ENCODE results near the gene NPTX1.

NPTX1 gene

DNA sequence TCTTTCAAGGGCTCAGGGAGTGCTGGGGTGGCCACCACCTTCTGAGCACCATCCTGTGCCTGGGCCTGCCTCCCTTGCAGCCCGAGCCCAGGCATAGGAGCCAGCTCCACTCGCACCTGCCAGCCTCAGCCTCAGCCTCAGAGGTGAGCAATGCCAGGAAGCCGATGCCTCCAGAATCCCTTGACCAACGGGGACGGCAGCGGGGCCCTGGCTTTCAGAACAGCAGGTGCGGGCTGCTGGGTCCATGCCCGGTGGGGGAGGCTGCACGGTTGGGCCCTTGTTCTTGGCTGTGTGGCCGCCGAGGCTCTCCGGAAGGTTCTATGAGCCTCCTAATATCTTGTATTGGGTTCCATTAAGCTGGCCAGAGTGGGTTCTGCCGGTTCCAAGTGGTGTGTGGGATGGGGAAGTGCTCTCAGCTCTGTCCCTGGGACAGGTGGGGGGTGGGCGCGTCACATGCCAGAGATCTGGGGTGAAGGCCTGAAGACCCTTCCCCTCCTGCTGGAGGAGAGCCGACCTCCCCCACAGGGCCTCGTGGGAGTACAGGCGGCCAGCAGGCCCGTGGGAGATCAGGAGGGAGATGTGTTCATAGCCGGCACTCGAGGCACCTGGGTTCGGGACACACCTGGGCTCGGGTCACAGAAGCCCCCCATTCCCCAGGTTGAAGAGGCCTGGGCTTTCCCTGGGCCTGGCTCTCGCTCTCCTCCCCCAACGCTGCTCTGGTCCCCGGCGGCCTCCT, 27.0 kb downstream of the NPTX1 start:
- Histone ChIP-seq H3K23ac (ENCODE audit: low read length in 2 of 2) (no peak overlapping the region), H2BK120ac (ENCODE audit: low read depth, low read length) (no peak overlapping the region), H2AK5ac (ENCODE audit: low read length, severe bottlenecking) (no peak overlapping the region), H3K36me3 (ENCODE audit: control insufficient read depth in 1 of 2, insufficient read depth in 2 of 2, low read depth in 1 of 2, low read length in 2 of 2) (no peaks in the 10 kb centered on the region), H4K8ac (ENCODE audit: low read length) (no peak overlapping the region), H3K4me1 (ENCODE audit: control insufficient read depth, insufficient read depth, low read depth, low read length) (peaks cover 15% of the 10 kb centered on the region), H3K4me2 (ENCODE audit: low read length, poor library complexity, severe bottlenecking) (no peak overlapping the region), H2BK15ac (ENCODE audit: low read depth, poor library complexity, severe bottlenecking) (peak overlapping the region; percentile 44), H3K18ac (ENCODE audit: low read depth in 1 of 2, low read length in 2 of 2) (peak overlapping the region in 1 of 2 experiments; percentile 6), H2AFZ (ENCODE audit: low read depth, low read length) (no peak overlapping the region), H3K27ac (ENCODE audit: low read length, poor library complexity, severe bottlenecking) (no peak overlapping the region), H3K27me3 (ENCODE audit: control insufficient read depth in 1 of 2, insufficient read depth in 1 of 2, low read length in 2 of 2) (peaks cover 4 to 27% of the 10 kb centered on the region in 2 experiments), H3K9me3 (ENCODE audit: control insufficient read depth, low read length) (no peaks in the 10 kb centered on the region), H3K4ac (ENCODE audit: low read depth in 1 of 2, low read length in 2 of 2) (no peak overlapping the region), H2BK12ac (ENCODE audit: low read length in 2 of 2) (peak overlapping the region; percentile 14 to 25), H4K91ac (ENCODE audit: low read length) (peak overlapping the region; percentile 9), H3K9ac (ENCODE audit: low read length) (no peak overlapping the region), H3K4me3 (ENCODE audit: insufficient read depth in 1 of 2, low read depth in 1 of 2, low read length in 2 of 2) (no peak overlapping the region), H3K14ac (ENCODE audit: low read length in 2 of 2) (no peak overlapping the region), H3K79me1 (replicated peaks; ENCODE audit: low read length, poor library complexity, severe bottlenecking) (peaks cover 1% of the 10 kb centered on the region), H2BK5ac (ENCODE audit: low read depth, low read length, poor library complexity, severe bottlenecking) (no peak overlapping the region)
- 89% methylated on average over 23 of the region's 27 CpGs for WGBS
- no peak for DNase-seq

DNA sequence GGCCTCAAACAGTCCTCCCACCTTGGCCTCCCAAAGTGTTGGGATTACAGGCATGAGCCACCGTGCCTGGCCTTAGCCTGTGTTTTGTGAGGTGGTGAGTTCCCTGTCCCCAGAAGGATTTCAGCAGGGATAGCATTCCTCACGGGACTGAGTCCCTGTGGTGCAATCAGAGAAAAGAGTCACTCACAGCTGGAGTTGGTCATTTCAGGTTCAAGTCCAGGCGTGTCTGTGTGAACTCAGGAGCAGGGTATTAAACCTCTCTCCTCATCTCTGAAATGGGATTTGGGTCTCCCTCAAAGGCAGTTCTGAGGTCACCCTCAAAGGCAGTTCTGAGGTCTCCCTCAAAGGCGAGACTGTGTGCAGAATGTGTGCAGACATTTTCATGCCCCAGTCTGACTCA, 28.6 kb downstream of the NPTX1 start:
- Histone ChIP-seq H3K27me3 (ENCODE audit: control insufficient read depth in 1 of 2, insufficient read depth in 1 of 2, low read length in 2 of 2) (peaks cover 11 to 42% of the 10 kb centered on the region in 2 experiments), H3K4me3 (ENCODE audit: insufficient read depth in 1 of 2, low read depth in 1 of 2, low read length in 2 of 2) (no peak overlapping the region), H3K9ac (ENCODE audit: low read length) (no peak overlapping the region), H3K27ac (ENCODE audit: low read length, poor library complexity, severe bottlenecking) (no peak overlapping the region), H3K18ac (ENCODE audit: low read depth in 1 of 2, low read length in 2 of 2) (no peak overlapping the region), H3K79me1 (replicated peaks; ENCODE audit: low read length, poor library complexity, severe bottlenecking) (no peaks in the 10 kb centered on the region), H3K14ac (ENCODE audit: low read length in 2 of 2) (no peak overlapping the region), H4K8ac (ENCODE audit: low read length) (no peak overlapping the region), H2BK15ac (ENCODE audit: low read depth, poor library complexity, severe bottlenecking) (no peak overlapping the region), H3K4ac (ENCODE audit: low read depth in 1 of 2, low read length in 2 of 2) (no peak overlapping the region), H2BK120ac (ENCODE audit: low read depth, low read length) (no peak overlapping the region), H3K36me3 (ENCODE audit: control insufficient read depth in 1 of 2, insufficient read depth in 2 of 2, low read depth in 1 of 2, low read length in 2 of 2) (no peaks in the 10 kb centered on the region), H3K23ac (ENCODE audit: low read length in 2 of 2) (no peak overlapping the region), H3K4me2 (ENCODE audit: low read length, poor library complexity, severe bottlenecking) (no peak overlapping the region), H2BK5ac (ENCODE audit: low read depth, low read length, poor library complexity, severe bottlenecking) (no peak overlapping the region), H3K9me3 (ENCODE audit: control insufficient read depth, low read length) (no peaks in the 10 kb centered on the region), H3K4me1 (ENCODE audit: control insufficient read depth, insufficient read depth, low read depth, low read length) (peaks cover 13% of the 10 kb centered on the region), H4K91ac (ENCODE audit: low read length) (no peak overlapping the region), H2AFZ (ENCODE audit: low read depth, low read length) (no peak overlapping the region), H2AK5ac (ENCODE audit: low read length, severe bottlenecking) (no peak overlapping the region), H2BK12ac (ENCODE audit: low read length in 2 of 2) (no peak overlapping the region)
- no peak for DNase-seq
- WGBS: 84% methylated on average over 4 of the region's 4 CpGs

DNA sequence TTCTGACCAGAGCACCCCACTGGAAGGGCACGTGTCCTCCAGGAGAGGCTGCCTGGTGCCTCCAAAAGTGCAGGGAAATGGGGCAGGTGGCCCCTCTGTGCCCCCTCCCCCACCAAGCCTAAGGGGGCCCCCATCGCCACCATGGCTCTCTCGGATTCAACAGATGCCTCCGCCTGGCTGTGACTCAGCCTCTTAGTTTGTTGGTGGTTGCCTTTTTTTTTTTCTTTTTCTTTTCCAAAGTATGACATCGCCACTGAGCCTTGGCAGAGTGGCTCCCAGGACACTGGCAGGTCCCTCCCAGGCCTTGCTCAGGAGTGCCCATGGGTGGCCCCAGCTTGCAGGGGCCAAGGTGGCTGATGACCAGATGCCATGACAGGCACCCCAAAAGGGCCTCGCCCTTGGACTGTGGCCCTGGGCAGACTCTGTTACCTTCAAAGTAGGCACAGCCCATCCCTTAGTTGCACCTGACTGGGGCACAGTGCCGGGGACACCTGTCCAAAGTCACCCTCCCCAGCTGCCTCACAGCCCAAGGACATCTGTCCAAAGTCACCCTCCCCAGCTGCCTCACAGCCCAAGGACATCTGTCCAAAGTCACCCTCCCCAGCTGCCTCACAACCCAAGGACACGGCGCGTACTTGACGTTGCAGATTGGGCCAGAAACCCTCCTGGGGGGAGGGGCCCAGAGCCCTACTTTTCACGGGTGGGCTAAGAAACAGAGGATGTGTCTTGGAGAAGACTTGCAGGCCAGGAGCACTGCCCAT, 29.6 kb downstream of the NPTX1 start:
- no peak overlapping the region for H3K4me3 ChIP-seq (ENCODE audit: insufficient read depth in 1 of 2, low read depth in 1 of 2, low read length in 2 of 2)
- no peak overlapping the region for H3K4ac ChIP-seq (ENCODE audit: low read depth in 1 of 2, low read length in 2 of 2)
- H3K9ac ChIP-seq (ENCODE audit: low read length): no peak overlapping the region
- 64% methylated on average over 12 of the region's 12 CpGs for WGBS
- H2BK12ac ChIP-seq (ENCODE audit: low read length in 2 of 2): no peak overlapping the region
- H3K14ac ChIP-seq (ENCODE audit: low read length in 2 of 2): no peak overlapping the region
- H3K27ac ChIP-seq (ENCODE audit: low read length, poor library complexity, severe bottlenecking): no peak overlapping the region
- no peaks in the 10 kb centered on the region for H3K36me3 ChIP-seq (ENCODE audit: control insufficient read depth in 1 of 2, insufficient read depth in 2 of 2, low read depth in 1 of 2, low read length in 2 of 2)
- peaks cover 17 to 48% of the 10 kb centered on the region in 2 experiments for H3K27me3 ChIP-seq (ENCODE audit: control insufficient read depth in 1 of 2, insufficient read depth in 1 of 2, low read length in 2 of 2)
- H3K79me1 ChIP-seq (replicated peaks; ENCODE audit: low read length, poor library complexity, severe bottlenecking): no peaks in the 10 kb centered on the region
- no peak overlapping the region for H2BK5ac ChIP-seq (ENCODE audit: low read depth, low read length, poor library complexity, severe bottlenecking)
- H2BK15ac ChIP-seq (ENCODE audit: low read depth, poor library complexity, severe bottlenecking): no peak overlapping the region
- no peak overlapping the region for H2AFZ ChIP-seq (ENCODE audit: low read depth, low read length)
- no peak overlapping the region for H3K23ac ChIP-seq (ENCODE audit: low read length in 2 of 2)
- H3K4me2 ChIP-seq (ENCODE audit: low read length, poor library complexity, severe bottlenecking): no peak overlapping the region
- peak; percentile 60 for DNase-seq
- no peak overlapping the region for H4K8ac ChIP-seq (ENCODE audit: low read length)
- H3K18ac ChIP-seq (ENCODE audit: low read depth in 1 of 2, low read length in 2 of 2): no peak overlapping the region
- H2AK5ac ChIP-seq (ENCODE audit: low read length, severe bottlenecking): no peak overlapping the region
- no peak overlapping the region for H2BK120ac ChIP-seq (ENCODE audit: low read depth, low read length)
- no peak overlapping the region for H4K91ac ChIP-seq (ENCODE audit: low read length)
- H3K4me1 ChIP-seq (ENCODE audit: control insufficient read depth, insufficient read depth, low read depth, low read length): peaks cover 13% of the 10 kb centered on the region
- no peaks in the 10 kb centered on the region for H3K9me3 ChIP-seq (ENCODE audit: control insufficient read depth, low read length)

DNA sequence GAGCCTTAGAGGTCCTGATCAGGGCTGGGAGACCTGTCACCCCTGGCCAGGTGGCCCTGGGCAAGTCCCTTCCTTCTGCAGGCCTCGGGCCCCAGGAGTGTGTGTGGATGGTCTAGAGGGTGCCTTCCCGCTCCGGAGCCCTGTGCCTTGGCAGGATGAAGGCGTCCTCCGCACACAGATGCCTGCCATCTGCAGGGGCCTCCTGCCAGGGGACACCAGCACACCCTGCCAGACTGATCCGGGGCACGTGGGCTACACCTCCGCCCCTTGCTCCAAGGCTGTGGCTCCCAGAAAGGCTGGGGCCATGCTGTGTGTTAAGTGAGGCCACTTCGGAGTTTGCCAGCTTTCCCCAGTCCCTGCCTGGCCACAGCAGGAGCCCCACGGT, 30.7 kb downstream of the NPTX1 start:
- H3K23ac ChIP-seq (ENCODE audit: low read length in 2 of 2): no peak overlapping the region
- no peaks in the 10 kb centered on the region for H3K79me1 ChIP-seq (replicated peaks; ENCODE audit: low read length, poor library complexity, severe bottlenecking)
- no peak overlapping the region for H2BK5ac ChIP-seq (ENCODE audit: low read depth, low read length, poor library complexity, severe bottlenecking)
- H3K4ac ChIP-seq (ENCODE audit: low read depth in 1 of 2, low read length in 2 of 2): no peak overlapping the region
- H3K27me3 ChIP-seq (ENCODE audit: control insufficient read depth in 1 of 2, insufficient read depth in 1 of 2, low read length in 2 of 2): peaks cover 17 to 48% of the 10 kb centered on the region in 2 experiments
- H2BK15ac ChIP-seq (ENCODE audit: low read depth, poor library complexity, severe bottlenecking): no peak overlapping the region
- no peaks in the 10 kb centered on the region for H3K9me3 ChIP-seq (ENCODE audit: control insufficient read depth, low read length)
- H3K9ac ChIP-seq (ENCODE audit: low read length): no peak overlapping the region
- H2AK5ac ChIP-seq (ENCODE audit: low read length, severe bottlenecking): no peak overlapping the region
- H2BK120ac ChIP-seq (ENCODE audit: low read depth, low read length): no peak overlapping the region
- H3K14ac ChIP-seq (ENCODE audit: low read length in 2 of 2): no peak overlapping the region
- no peak overlapping the region for H3K4me2 ChIP-seq (ENCODE audit: low read length, poor library complexity, severe bottlenecking)
- DNase-seq: no peak
- no peak overlapping the region for H2AFZ ChIP-seq (ENCODE audit: low read depth, low read length)
- H3K4me3 ChIP-seq (ENCODE audit: insufficient read depth in 1 of 2, low read depth in 1 of 2, low read length in 2 of 2): no peak overlapping the region
- no peaks in the 10 kb centered on the region for H3K36me3 ChIP-seq (ENCODE audit: control insufficient read depth in 1 of 2, insufficient read depth in 2 of 2, low read depth in 1 of 2, low read length in 2 of 2)
- H2BK12ac ChIP-seq (ENCODE audit: low read length in 2 of 2): peak overlapping the region in 1 of 2 experiments; percentile 33
- H3K4me1 ChIP-seq (ENCODE audit: control insufficient read depth, insufficient read depth, low read depth, low read length): peaks cover 13% of the 10 kb centered on the region
- no peak overlapping the region for H4K91ac ChIP-seq (ENCODE audit: low read length)
- WGBS: 75% methylated on average over 9 of the region's 10 CpGs
- H3K27ac ChIP-seq (ENCODE audit: low read length, poor library complexity, severe bottlenecking): no peak overlapping the region
- H3K18ac ChIP-seq (ENCODE audit: low read depth in 1 of 2, low read length in 2 of 2): no peak overlapping the region
- no peak overlapping the region for H4K8ac ChIP-seq (ENCODE audit: low read length)

Measured in mesenchymal stem cell (in vitro differentiated cells and primary cell).